Measurements from ENCODE around the gene ABI3BP.

ABI3BP gene

DNA sequence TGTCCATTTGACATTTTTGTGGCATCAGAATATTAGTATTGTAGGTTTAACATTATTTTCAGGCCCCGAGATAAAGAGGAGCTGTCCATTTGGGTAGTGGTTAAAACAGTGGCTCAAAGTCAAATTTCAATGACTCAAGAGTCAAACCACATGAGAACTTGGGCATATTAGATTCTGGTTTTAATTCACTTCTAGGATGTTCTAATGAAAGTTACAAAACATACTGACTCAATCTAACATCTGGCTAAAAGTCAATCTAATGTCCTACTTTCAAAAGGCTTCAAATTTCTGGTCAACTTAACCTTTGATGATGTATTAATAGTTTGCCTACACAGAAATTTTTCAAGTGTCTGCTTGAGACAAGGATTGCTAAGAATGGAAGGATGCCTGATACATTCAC is 112.4 kb downstream of the ABI3BP start:
- DNase-seq, result no peak

GRCh38 chr3:100880072-100880471 is 113.1 kb downstream of the ABI3BP start:
- no peak for DNase-seq

DNA sequence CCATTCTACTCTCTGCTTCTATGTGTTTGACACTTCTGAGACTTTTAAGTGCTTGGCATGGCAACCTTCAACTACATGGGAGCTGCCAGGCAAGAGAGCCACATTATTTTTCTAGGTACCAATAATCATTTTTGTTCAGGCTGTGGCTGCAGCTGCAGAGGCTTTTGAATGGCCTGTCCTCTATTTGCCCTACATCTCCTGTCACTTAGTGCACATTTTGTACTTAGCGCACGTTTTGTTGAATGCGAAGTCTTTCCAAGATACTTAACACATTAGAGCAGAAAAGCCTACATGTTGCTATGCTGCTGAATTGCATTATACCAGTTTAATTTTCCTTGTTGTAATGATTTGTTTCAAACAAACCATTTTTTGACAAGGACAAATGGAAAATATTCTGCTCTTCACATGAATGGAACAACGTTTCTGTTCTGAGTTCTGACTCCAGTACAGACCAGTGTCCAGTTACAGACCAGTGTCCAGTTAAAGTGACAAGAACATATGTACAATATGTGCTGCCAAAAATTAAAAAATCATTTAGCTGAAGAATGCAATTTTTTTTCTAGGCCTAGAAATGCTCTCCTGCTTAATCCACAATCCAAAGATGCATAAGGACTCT is 113.9 kb downstream of the ABI3BP start:
- no peak for DNase-seq

DNA sequence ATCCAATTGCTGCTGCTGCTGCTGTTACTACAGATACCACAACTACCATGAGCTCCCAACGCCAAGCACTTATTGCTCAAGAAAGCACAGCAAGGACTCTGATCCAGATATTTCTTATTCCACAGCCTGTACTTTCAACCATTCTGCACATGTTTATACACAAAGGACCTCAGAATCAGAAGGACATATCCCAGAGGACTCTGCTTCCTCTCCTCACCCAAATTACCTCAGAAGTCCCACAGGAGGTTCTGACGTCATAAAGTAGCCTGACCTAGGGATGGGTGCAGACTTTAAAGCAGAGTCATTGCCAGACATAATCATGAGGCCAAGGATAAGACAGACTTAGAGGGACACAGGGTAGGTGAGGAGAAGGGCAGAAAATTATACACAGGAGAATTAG is 115.9 kb downstream of the ABI3BP start:
- DNase-seq, result no peak

DNA sequence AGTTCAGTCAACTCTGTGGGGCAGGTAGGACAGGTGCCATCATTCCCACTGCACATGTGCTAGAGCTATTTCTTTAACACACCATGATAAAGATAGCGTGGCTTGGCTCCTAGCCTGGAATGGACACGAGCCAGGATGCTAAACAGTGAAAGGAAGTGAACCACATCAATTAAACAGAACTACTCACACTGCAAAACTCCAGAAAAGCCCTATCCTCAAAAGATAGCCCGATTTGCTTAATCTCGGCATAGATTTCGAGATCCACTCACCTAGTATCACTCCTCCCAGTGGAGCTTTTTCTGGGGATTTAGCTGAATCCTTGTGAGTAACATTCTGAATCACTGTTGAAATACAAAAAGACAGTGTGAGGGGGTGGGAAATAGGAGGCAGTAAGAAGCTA is 118.0 kb downstream of the ABI3BP start:
- DNase-seq, result peak; percentile 12

DNA sequence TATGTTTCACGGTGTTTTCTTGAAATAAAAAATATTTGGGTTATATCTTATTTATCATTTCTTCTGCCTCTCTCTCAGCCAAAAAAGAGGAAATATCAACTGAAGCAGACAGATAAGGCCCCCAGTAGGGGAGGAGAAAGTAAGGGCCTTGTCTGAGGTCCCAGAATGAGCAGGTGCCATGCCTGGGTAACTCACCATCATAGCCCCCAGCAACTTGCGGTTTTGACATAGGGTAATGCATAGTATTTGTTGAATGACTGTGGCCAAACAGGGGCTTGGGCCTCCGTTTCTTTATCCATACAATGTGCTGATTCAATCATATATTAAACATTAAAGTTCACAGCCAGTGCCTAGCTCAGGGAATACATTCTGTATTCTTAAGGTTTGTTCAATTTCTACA is 119.6 kb downstream of the ABI3BP start:
- DNase-seq, result no peak

DNA sequence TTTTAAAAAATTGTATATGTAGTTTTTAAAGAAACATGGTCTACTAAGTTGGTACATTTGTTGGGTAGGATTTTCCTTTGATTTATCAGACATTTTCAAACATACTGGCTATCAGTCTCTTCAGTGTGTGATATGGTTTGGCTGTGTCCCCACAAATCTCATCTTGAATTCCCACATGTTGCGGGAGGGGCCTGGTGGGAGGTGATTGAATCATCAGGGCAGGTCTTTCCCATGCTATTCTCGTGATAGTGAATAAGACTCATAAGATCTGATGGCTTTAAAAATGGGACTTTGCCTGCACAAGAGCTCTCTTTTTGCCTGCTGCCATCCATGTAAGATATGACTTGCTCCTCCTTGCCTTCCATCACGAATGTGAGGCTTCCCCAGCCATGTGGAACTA is 121.9 kb downstream of the ABI3BP start:
- DNase-seq, result peak; percentile 50

DNA sequence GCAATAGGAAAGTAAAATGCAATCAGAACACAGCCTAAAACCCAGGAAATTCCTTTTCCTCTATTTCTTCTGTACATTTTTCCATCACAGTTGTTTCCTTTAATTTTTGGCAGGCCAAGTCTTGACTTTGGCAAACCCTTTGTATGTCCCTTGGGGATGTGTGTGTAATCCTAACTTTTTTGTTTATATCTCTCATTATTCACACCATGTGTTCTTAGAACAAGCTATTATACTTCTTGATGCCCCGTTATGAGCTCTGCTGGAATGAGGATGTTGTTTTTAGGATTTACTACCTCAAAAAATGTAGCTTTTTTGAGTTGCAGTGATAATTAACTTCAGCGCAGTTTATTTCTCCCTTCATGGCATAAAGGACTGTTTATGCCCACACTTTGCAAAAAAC is 123.4 kb downstream of the ABI3BP start:
- DNase-seq, result no peak

GRCh38 chr3:100868894-100869293 is 124.3 kb downstream of the ABI3BP start:
- DNase-seq, result no peak

GRCh38 chr3:100868096-100868495 is 125.1 kb downstream of the ABI3BP start:
- no peak for DNase-seq

DNA sequence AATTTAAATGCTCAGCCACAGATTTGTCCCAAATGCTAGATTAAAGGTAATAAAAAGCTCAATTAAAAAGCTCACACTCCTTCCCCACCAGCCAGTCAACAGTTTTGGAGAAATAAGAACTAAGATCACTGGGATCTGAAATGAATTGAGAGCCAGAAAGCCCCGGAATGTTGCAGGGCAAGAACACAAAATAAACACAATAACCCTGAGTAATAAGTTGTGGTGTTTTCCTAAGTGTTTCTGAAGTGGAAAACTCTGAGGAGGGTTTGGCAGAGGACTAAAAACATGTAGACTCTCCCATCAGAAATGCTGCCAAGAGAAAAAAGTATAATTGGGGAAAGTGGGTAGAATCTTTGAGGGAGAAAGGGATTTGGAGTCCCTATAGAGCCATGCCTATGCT is 127.8 kb downstream of the ABI3BP start:
- no peak for DNase-seq

GRCh38 chr3:100864471-100865250 is 128.6 kb downstream of the ABI3BP start:
- DNase-seq, result no peak

DNA sequence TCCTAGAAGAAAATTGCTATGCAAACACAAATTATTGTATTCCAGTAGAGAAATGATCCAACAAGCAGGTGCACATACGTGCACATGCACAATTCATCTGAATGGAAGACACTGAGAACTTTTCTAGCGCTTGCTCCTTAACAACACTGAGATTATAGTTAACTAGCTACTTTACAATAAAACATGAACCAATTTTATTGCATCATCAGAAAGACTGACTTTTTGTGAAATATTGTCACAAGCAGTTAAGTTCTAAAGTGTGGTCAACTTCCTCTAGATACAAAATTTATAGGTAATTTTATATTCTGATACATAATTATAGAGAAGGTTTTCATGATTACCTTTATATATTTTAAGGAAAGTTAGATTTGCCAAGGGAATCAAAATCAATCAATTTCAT is 135.4 kb downstream of the ABI3BP start:
- DNase-seq, result no peak

- DNase-seq, result no peak
Measured at GRCh38 chr3:100856821-100857220, 136.4 kb downstream of the ABI3BP start.

DNA sequence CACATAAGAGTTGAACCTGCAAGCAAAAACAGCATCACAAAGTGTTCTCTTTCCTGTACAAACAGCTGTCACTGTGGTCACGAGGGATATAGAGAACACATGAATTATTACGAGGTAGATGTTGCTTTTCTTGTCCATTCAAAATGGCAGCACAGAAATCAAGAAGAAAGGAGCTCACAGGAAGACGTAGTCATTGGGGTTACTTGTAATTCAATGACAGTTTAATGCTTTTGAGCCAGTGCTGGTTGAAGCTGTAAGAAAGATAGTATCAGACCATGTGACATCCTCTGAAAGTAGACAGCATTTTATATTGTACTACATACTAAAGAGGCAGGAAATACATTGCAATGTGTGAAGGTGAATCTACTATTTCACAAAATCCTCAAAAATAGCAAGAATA is 140.4 kb downstream of the ABI3BP start:
- peak; percentile 2 for DNase-seq

- no peak for DNase-seq
Measured at GRCh38 chr3:100850701-100851100, 142.5 kb downstream of the ABI3BP start.

DNA sequence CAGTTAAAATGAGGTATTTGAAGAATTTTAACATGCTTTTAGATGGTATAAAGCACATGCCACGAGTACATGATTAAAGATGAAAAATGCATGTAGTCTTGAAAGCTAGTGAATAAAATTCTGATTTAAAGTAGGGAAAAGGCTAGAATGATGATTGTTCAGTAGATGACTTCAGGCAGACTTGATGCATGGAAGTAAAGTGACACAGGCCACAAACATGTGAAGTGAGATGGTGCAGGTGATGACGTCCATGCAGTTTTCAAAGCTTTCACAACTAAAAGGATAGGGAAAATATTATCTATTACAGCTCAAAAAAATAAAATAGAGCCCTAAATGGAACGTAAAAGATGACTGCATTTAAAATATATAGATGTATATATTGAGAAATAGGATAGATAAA is 143.1 kb downstream of the ABI3BP start:
- DNase-seq, result no peak

DNA sequence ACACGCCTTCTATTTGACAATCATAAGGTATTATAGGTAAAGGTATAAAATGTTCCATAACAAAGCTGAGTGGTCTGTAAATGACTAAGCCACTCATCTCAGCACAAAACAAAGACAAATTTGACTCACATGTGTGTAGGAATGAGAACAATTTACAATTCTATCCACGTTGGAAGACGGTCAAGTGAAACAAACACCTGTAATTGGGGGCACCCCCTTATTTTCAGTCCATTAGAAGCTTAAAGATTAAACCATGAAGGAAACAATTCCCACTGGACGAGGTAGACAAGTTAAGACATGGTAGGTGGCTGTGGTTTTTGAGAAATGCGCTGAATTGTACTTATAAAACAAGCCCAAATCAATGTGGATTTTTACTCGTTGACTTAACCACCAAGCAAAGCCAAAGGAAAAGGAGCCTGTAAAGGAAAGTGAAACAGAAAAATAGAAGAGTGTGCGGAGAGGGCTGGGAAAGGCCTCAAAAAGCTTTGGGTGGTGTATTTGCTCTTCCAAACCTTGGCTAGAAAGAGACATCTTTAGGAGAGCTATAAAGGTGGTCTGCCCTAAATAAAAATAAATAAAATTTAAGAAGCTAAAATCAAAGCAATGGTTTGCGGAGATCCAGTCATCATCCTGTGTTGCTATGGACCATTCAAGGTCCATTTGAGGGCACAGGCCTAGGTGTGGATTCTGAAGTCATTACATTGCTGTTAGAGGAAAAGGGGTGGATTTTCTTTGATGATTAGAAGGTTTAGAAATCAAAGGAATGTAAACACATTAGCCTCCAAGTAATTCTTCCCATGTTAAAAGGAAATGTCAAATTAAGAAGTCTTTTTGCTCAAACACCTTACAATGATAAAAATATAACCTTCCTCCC is 148.9 kb downstream of the ABI3BP start:
- no peak for DNase-seq

- no peak for DNase-seq
Measured at GRCh38 chr3:100838157-100838556, 155.1 kb downstream of the ABI3BP start.

- DNase-seq, result no peak
Measured at GRCh38 chr3:100836661-100837060, 156.6 kb downstream of the ABI3BP start.

DNA sequence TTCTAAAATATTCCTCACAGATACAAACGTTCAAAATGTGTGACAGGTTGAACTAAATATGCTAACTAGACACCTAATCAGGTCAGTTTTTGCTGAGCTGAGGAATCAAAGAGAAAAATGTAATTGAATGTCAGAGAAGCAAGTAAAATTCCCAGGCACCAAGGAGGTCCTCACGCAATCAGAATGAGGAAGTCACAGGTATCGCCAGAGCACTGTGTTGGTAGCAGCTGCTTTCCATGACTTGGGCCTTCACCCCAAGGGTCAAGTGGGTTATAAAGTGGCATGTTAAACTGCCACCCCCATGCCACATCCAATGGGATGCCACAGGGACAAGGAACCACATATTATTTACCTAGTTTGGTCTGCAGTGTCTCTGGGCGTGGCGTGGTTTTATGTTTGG is 158.9 kb downstream of the ABI3BP start:
- DNase-seq, result no peak

GRCh38 chr3:100833483-100833882 is 159.7 kb downstream of the ABI3BP start:
- DNase-seq, result no peak

GRCh38 chr3:100831629-100832028 is 161.6 kb downstream of the ABI3BP start:
- no peak for DNase-seq

DNA sequence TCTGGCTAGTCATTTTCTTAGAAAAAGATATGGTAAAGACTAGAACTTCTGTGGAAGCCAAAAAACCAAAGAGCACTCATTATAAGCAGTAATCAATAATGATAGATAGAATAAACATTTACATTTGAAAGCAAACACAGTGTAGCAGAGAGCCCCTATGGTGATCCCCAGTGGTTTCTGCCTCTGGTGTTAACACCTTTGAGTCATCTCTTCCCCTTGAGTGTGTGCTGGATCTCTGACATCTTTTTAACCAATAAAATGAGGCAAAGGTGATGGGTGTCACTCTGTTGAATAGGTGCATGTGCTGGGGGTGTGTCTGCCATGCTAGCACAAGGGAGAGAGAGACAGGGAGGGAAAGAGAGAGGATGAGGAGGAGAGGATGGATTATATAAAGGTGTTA is 162.3 kb downstream of the ABI3BP start:
- DNase-seq, result no peak

Measured in hematopoietic multipotent progenitor cell treated with erythropoietin and hydrocortisone succinate and interleukin-3 and kit ligand, for 8 days (in vitro differentiated cells).